Prostate gland (tissue), 2 donors: ENCODE results near the gene APOL2. TPM values are rescaled to one million over a fixed set of nuclear protein-coding genes. Genes with fewer than 3 reads are reported as not detected.

Experiments used
- DNase-seq: peaks from one replicate; pipeline ENCODE4 v3.0.0-alpha.2; 2019; ENCODE audit warnings: low spot score
- H3K27ac ChIP-seq, 2 donors: fragments of 200-600 bp; sonication (generic); 2 replicates each; pipeline ENCODE4 v1.5.1; 2017 to 2019
- H3K27me3 ChIP-seq: fragments of 200-600 bp; sonication (generic); replicated peaks from 2 replicates; pipeline ENCODE4 v1.5.1; 2019; ENCODE audit not compliant: insufficient read depth
- H3K36me3 ChIP-seq, 2 donors: fragments of 200-600 bp; sonication (generic); 1 replicate in 1 of 2; 2 replicates in 1 of 2; pipeline versions ENCODE4 v1.5.1 to v1.8.1; 2017 to 2019
- H3K4me1 ChIP-seq: fragments of 200-600 bp; sonication (generic); replicated peaks from 2 replicates; pipeline ENCODE4 v1.5.1; 2019
- H3K4me3 ChIP-seq, 2 donors: fragments of 200-600 bp; sonication (generic); 2 replicates each; pipeline ENCODE4 v1.5.1; 2017 to 2019
- H3K9me3 ChIP-seq: fragments of 200-600 bp; sonication (generic); 2 replicates; pipeline ENCODE4 v1.5.1; 2017
- POLR2A ChIP-seq: fragments of 450-650 bp; IDR thresholded peaks from one replicate; pipeline ENCODE4 v1.6.1; 2016; ENCODE audit warnings: antibody characterized with exemption, mild to moderate bottlenecking
- POLR2AphosphoS5 ChIP-seq: sonication (generic); formaldehyde crosslinking; IDR thresholded peaks from one replicate; pipeline ENCODE4 v1.6.1; 2017; ENCODE audit warnings: antibody characterized with exemption
- WGBS: methylation state at CpG from one replicate; pipeline ENCODE4 v1.1.5; 2018; 5-methylcytosine and 5-hydroxymethylcytosine counted together
- intact Hi-C: fragments of 100-400 bp; cut with DNase I; formaldehyde crosslinking; loops from one replicate; pipeline ENCODE4 v1.14.2; 2022
- total RNA-seq, 2 donors: library from RNA; depleted of rRNA; stranded (reverse); fragments of >200 nt; gene quantifications; one replicate each; pipeline ENCODE4 v1.1.0, GENCODE V29; 2016
- TF ChIP-seq, protein P1 (sequence below), 4 experiments: fragments of 200-600 bp in 2 of 4; fragments of 450-650 bp in 2 of 4; sonication (generic) in 2 of 4; IDR thresholded peaks; 1 replicate in 3 of 4; 2 replicates in 1 of 4; pipeline ENCODE4 v1.5.1; 2016 to 2019; ENCODE audit warnings: antibody characterized with exemption in 4 of 4, mild to moderate bottlenecking in 2 of 4, moderate library complexity in 2 of 4

APOL2 gene
- total RNA-seq, 2 donors from 2014 or later: 35.2 to 64.1 TPM

GRCh38 chr22:36247955-36248354 lies 8.6 kb upstream of the APOL2 start:
- TF ChIP-seq, protein P1, sequence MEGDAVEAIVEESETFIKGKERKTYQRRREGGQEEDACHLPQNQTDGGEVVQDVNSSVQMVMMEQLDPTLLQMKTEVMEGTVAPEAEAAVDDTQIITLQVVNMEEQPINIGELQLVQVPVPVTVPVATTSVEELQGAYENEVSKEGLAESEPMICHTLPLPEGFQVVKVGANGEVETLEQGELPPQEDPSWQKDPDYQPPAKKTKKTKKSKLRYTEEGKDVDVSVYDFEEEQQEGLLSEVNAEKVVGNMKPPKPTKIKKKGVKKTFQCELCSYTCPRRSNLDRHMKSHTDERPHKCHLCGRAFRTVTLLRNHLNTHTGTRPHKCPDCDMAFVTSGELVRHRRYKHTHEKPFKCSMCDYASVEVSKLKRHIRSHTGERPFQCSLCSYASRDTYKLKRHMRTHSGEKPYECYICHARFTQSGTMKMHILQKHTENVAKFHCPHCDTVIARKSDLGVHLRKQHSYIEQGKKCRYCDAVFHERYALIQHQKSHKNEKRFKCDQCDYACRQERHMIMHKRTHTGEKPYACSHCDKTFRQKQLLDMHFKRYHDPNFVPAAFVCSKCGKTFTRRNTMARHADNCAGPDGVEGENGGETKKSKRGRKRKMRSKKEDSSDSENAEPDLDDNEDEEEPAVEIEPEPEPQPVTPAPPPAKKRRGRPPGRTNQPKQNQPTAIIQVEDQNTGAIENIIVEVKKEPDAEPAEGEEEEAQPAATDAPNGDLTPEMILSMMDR (IDR thresholded peaks at IDR 0.05): no peak
- TF ChIP-seq POLR2A (no peak), POLR2AphosphoS5 (no peak)
- intact Hi-C loops: no loop called here

GRCh38 chr22:36246718-36247117 lies 7.4 kb upstream of the APOL2 start:
- Histone ChIP-seq H3K4me1 (no peaks in the 10 kb centered on the region), H3K9me3 (no peaks in the 10 kb centered on the region), H3K27me3 (no peaks in the 10 kb centered on the region), H3K4me3 (no peak overlapping the region), H3K27ac (no peak overlapping the region), H3K36me3 (no peaks in the 10 kb centered on the region)
- DNase-seq: no peak
- TF ChIP-seq POLR2A (no peak), POLR2AphosphoS5 (no peak)
- TF ChIP-seq, protein P1 (IDR thresholded peaks at IDR 0.05): no peak
- intact Hi-C loops: no loop called here
- 42% methylated on average over 3 of the region's 3 CpGs for WGBS

More at GRCh38 chr22:36247955-36248354, 8.6 kb upstream of the APOL2 start:
- DNase-seq: no peak
- Histone ChIP-seq H3K27me3 (no peaks in the 10 kb centered on the region), H3K4me1 (no peaks in the 10 kb centered on the region), H3K4me3 (no peak overlapping the region), H3K9me3 (no peaks in the 10 kb centered on the region), H3K27ac (no peak overlapping the region), H3K36me3 (no peaks in the 10 kb centered on the region)
- 74% methylated on average over 5 of the region's 5 CpGs for WGBS

DNA sequence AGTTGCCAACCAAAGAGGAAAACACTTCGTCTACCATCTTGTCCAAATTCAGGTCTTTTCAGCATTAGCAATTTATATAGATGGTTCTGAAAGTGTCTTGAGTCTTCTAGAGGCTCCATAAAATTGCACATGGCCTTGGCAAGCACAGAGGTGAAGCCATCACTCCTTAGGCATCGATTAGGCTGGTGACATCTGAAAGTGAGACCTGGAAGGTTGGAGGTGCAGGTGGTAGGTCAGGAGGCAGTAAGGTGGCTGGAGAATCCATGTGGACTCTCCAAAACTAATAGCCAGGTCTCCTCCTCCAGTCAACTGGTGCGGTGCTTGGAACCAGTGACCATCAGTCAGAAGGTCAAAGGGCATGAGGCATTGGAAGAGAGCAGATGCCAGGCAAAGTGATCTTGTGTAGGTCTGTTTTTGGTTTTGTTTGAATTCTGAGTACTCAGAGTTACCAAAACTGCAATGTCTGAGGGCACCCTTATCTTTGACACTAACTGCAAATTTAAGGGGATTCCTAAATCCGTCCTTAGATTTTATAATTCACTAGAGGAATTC lies 6.6 kb upstream of the APOL2 start:
- 87% methylated on average over 4 of the region's 4 CpGs for WGBS
- H3K27ac ChIP-seq: no peak overlapping the region
- intact Hi-C loops: no loop called here

DNA sequence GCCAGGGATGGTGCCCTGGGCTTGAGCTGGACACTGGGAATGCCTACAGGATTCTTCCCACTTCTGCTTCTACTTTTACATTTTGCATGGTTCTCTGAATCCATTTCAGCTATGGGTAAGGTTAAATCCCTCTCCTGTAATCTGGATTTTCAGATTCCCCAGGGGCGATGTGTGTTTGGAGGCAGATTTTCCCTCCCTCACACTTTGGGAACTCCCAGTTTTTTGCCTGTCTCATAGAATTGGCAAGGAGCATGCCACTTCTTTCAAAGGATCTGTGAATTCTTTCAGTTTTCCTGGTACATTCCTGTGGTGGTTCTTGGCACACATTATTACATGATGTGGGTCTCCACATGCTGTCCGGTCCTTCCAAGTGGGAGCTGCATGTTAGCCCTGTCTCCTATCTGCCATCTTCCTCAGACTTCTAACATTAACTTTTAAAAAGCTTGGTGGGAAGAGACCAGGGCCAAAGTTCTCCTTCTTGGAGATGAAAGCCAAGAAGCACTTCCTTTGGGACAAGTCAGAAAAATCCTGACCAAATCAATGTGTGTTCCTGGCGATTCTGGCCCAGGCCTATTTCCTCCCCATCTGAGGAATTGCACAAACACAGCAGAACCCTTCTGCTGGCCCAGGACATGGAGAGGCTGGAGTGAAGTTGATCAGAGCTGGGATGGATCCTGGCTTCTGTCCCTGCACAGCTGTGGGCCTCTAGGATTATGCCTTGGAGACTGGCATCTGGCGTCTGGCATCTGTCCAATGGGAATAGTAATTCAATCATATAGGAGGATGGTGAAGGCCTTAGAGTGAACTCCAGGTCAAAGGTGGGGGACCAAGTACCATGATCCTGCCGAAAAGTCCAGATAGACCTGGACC lies 5.4 kb upstream of the APOL2 start:
- Histone ChIP-seq H3K9me3 (no peaks in the 10 kb centered on the region), H3K27me3 (no peaks in the 10 kb centered on the region), H3K4me3 (no peak overlapping the region), H3K27ac (no peak overlapping the region), H3K36me3 (no peaks in the 10 kb centered on the region), H3K4me1 (no peaks in the 10 kb centered on the region)
- no peak for DNase-seq
- intact Hi-C loops: no loop called here
- 71% methylated on average over 5 of the region's 5 CpGs for WGBS
- TF ChIP-seq, protein P1 (IDR thresholded peaks at IDR 0.05): no peak
- no peak for TF ChIP-seq POLR2A
- no peak for TF ChIP-seq POLR2AphosphoS5

More for the DNA sequence above, 6.6 kb upstream of the APOL2 start:
- H3K4me1 ChIP-seq: no peaks in the 10 kb centered on the region
- H3K9me3 ChIP-seq: no peaks in the 10 kb centered on the region
- H3K4me3 ChIP-seq: no peak overlapping the region
- H3K27me3 ChIP-seq: no peaks in the 10 kb centered on the region
- H3K36me3 ChIP-seq: no peaks in the 10 kb centered on the region
- DNase-seq: no peak
- TF ChIP-seq POLR2A (no peak), POLR2AphosphoS5 (no peak)
- TF ChIP-seq, protein P1 (IDR thresholded peaks at IDR 0.05): no peak
